ENCODE data around the gene PKP3. TPM values are rescaled to one million over a fixed set of nuclear protein-coding genes. Genes with fewer than 3 reads are reported as not detected.
"Not testable (repeated sequence)": the region's sequence is repeated elsewhere in the genome, so short reads cannot be mapped to it uniquely, and the experiment has no call there.

The PKP3 gene
- total and polyA plus RNA-seq, 7 donors, result 0.27 to 140 (median 57.1) TPM; not detected in 2

GRCh38 chr11:359181-359714, 34.8 kb upstream of the PKP3 start:
- peak; percentile 47 for DNase-seq
- Histone ChIP-seq H3K27me3 (peaks cover 2 to 16% (median 4%) of the 10 kb centered on the region in 3 donors), H3K4me1 (peaks cover 0 to 23% (median 17%) of the 10 kb centered on the region in 4 donors), H3K36me3 (no peaks in the 10 kb centered on the region), H3K4me3 (no peak overlapping the region), H3K9me3 (peaks cover 0 to 2% (median 0%) of the 10 kb centered on the region in 4 donors), H3K27ac (peak overlapping the region in 1 of 4 donors; percentile 15)
- no peak for TF ChIP-seq POLR2A (IDR thresholded peaks at IDR 0.05)
- no peak for TF ChIP-seq POLR2AphosphoS5 (IDR thresholded peaks at IDR 0.05)
- no peak for TF ChIP-seq CTCF (IDR thresholded peaks at IDR 0.05)
- TF ChIP-seq EP300 (IDR thresholded peaks at IDR 0.05), result no peak
- WGBS, 2 donors, result 75 to 80% methylated on average over 5 of the region's 5 CpGs
- intact Hi-C loops (cut with DNase I), result loop anchor here (5.0 kb wide), 3 partner anchors 88 to 152 kb away; partner anchors contain the start of genes BET1L and RIC8A

- DNase-seq, result peak; percentile 72
- Histone ChIP-seq H3K36me3 (no peaks in the 10 kb centered on the region), H3K4me3 (no peak overlapping the region), H3K27ac (no peak overlapping the region), H3K4me1 (peaks cover 0 to 13% (median 5%) of the 10 kb centered on the region in 4 donors), H3K9me3 (peaks cover 0 to 2% (median 0%) of the 10 kb centered on the region in 4 donors), H3K27me3 (peaks cover 6 to 26% (median 13%) of the 10 kb centered on the region in 3 donors)
- intact Hi-C loops (cut with DNase I), result loop anchor here (5.0 kb wide), 1 partner anchor 73 kb away; the partner anchor contains the start of gene PGGHG
- WGBS, 2 donors, result 86 to 91% methylated on average over 22 of the region's 22 CpGs
- no peak for TF ChIP-seq CTCF (IDR thresholded peaks at IDR 0.05)
- no peak for TF ChIP-seq POLR2AphosphoS5 (IDR thresholded peaks at IDR 0.05)
- no peak for TF ChIP-seq POLR2A (IDR thresholded peaks at IDR 0.05)
- TF ChIP-seq EP300 (IDR thresholded peaks at IDR 0.05), result no peak
These were observed 33.4 kb upstream of the PKP3 start for GRCh38 chr11:360326-361280.

- DNase-seq, result peak; percentile 62
- 85 to 86% methylated on average over 36 of the region's 36 CpGs for WGBS, 2 donors
- intact Hi-C loops (cut with DNase I), result loop anchor here (5.0 kb wide), 1 partner anchor 76 kb away; the partner anchor contains the start of gene PGGHG
- no peak for TF ChIP-seq POLR2A (IDR thresholded peaks at IDR 0.05)
- no peak for TF ChIP-seq EP300 (IDR thresholded peaks at IDR 0.05)
- no peak for TF ChIP-seq POLR2AphosphoS5 (IDR thresholded peaks at IDR 0.05)
- no peak for TF ChIP-seq CTCF (IDR thresholded peaks at IDR 0.05)
- Histone ChIP-seq H3K4me1 (peaks cover 0 to 9% (median 3%) of the 10 kb centered on the region in 4 donors), H3K4me3 (no peak overlapping the region), H3K36me3 (no peaks in the 10 kb centered on the region), H3K27ac (no peak overlapping the region), H3K27me3 (peaks cover 13 to 39% (median 17%) of the 10 kb centered on the region in 3 donors), H3K9me3 (peaks cover 0 to 2% (median 0%) of the 10 kb centered on the region in 4 donors)
These were observed 31.2 kb upstream of the PKP3 start for GRCh38 chr11:362642-363442.

- not testable (repeated sequence) for H3K27ac ChIP-seq, H3K4me3 ChIP-seq, H3K36me3 ChIP-seq, H3K9me3 ChIP-seq, H3K4me1 ChIP-seq
- 85% methylated on average over 22 of the region's 22 CpGs for WGBS, 2 donors
- peak; percentile 37 for DNase-seq
- H3K27me3 ChIP-seq, result peaks cover 19 to 45% (median 21%) of the 10 kb centered on the region in 3 donors
- intact Hi-C loops (cut with DNase I), result loop anchor here (5.0 kb wide), 1 partner anchor 76 kb away; the partner anchor contains the start of gene PGGHG
These were observed 30.6 kb upstream of the PKP3 start for GRCh38 chr11:363443-363805.

Measured in sigmoid colon (tissue), 7 donors.